HEK293 (cell line): ENCODE results near the gene IGIP.

Experiments
- FEZF1 ChIP-seq: fragments of 450-650 bp; formaldehyde crosslinking; IDR thresholded peaks from 2 replicates; pipeline ENCODE4 v1.5.1; 2016; ENCODE audit warnings: missing biosample characterization, missing genetic modification characterization
- GFI1B ChIP-seq: fragments of 450-650 bp; formaldehyde crosslinking; IDR thresholded peaks from 2 replicates; pipeline ENCODE4 v1.5.1; 2016; ENCODE audit warnings: missing biosample characterization, missing genetic modification characterization
- GLIS2 ChIP-seq: fragments of 450-650 bp; formaldehyde crosslinking; IDR thresholded peaks from 2 replicates; pipeline ENCODE4 v1.5.1; 2016; ENCODE audit warnings: missing biosample characterization, missing genetic modification characterization
- IKZF3 ChIP-seq: fragments of 450-650 bp; IDR thresholded peaks from 2 replicates; pipeline ENCODE4 v1.5.0; 2018; ENCODE audit warnings: missing biosample characterization, mild to moderate bottlenecking, missing genetic modification characterization, moderate library complexity
- KLF1 ChIP-seq: fragments of 450-650 bp; formaldehyde crosslinking; IDR thresholded peaks from 2 replicates; pipeline ENCODE4 v1.5.1; 2016; ENCODE audit warnings: missing biosample characterization, missing genetic modification characterization
- OVOL3 ChIP-seq: fragments of 450-650 bp; formaldehyde crosslinking; IDR thresholded peaks from 2 replicates; pipeline ENCODE4 v1.5.1; 2016; ENCODE audit warnings: missing biosample characterization, missing genetic modification characterization
- PRDM6 ChIP-seq: fragments of 450-650 bp; formaldehyde crosslinking; IDR thresholded peaks from 2 replicates; pipeline ENCODE4 v1.5.1; 2017; ENCODE audit warnings: missing biosample characterization, missing genetic modification characterization
- REST ChIP-seq: fragments of 450-650 bp; formaldehyde crosslinking; IDR thresholded peaks from 2 replicates; pipeline ENCODE4 v1.5.1; 2016; ENCODE audit warnings: missing biosample characterization, missing genetic modification characterization
- SP7 ChIP-seq: fragments of 450-650 bp; formaldehyde crosslinking; IDR thresholded peaks from 2 replicates; pipeline ENCODE4 v1.5.1; 2016; ENCODE audit warnings: missing biosample characterization, missing genetic modification characterization
- ZNF146 ChIP-seq: fragments of 450-650 bp; formaldehyde crosslinking; IDR thresholded peaks from 2 replicates; pipeline ENCODE4 v1.5.1; 2016; ENCODE audit warnings: missing biosample characterization, missing genetic modification characterization
- ZNF169 ChIP-seq: fragments of 450-650 bp; formaldehyde crosslinking; IDR thresholded peaks from 2 replicates; pipeline ENCODE4 v1.5.1; 2016; ENCODE audit warnings: missing biosample characterization, missing genetic modification characterization
- ZNF184 ChIP-seq: fragments of 450-650 bp; IDR thresholded peaks from 2 replicates; pipeline ENCODE4 v1.5.1; 2018; ENCODE audit warnings: missing biosample characterization, mild to moderate bottlenecking, missing genetic modification characterization
- ZNF202 ChIP-seq: fragments of 450-650 bp; formaldehyde crosslinking; IDR thresholded peaks from 2 replicates; pipeline ENCODE4 v1.5.1; 2016; ENCODE audit warnings: missing biosample characterization, missing genetic modification characterization, borderline replicate concordance
- ZNF221 ChIP-seq: fragments of 450-650 bp; formaldehyde crosslinking; IDR thresholded peaks from 2 replicates; pipeline ENCODE4 v1.5.1; 2017; ENCODE audit warnings: missing biosample characterization, missing genetic modification characterization, borderline replicate concordance
- ZNF23 ChIP-seq: fragments of 450-650 bp; formaldehyde crosslinking; IDR thresholded peaks from 2 replicates; pipeline ENCODE4 v1.5.1; 2016; ENCODE audit warnings: missing biosample characterization, missing genetic modification characterization, borderline replicate concordance
- ZNF26 ChIP-seq: fragments of 450-650 bp; formaldehyde crosslinking; IDR thresholded peaks from 2 replicates; pipeline ENCODE4 v1.5.1; 2016; ENCODE audit warnings: missing biosample characterization, missing genetic modification characterization
- ZNF391 ChIP-seq: fragments of 450-650 bp; formaldehyde crosslinking; IDR thresholded peaks from 2 replicates; pipeline ENCODE4 v1.5.1; 2016; ENCODE audit warnings: low read depth, missing biosample characterization, missing genetic modification characterization, borderline replicate concordance
- ZNF701 ChIP-seq: fragments of 450-650 bp; formaldehyde crosslinking; IDR thresholded peaks from 2 replicates; pipeline ENCODE4 v1.5.1; 2016; ENCODE audit warnings: missing biosample characterization, missing genetic modification characterization
- ZNF768 ChIP-seq: fragments of 450-650 bp; formaldehyde crosslinking; IDR thresholded peaks from 2 replicates; pipeline ENCODE4 v1.5.1; 2018; ENCODE audit warnings: missing biosample characterization, mild to moderate bottlenecking, missing genetic modification characterization
- ZSCAN5A ChIP-seq: fragments of 450-650 bp; formaldehyde crosslinking; IDR thresholded peaks from 2 replicates; pipeline ENCODE4 v1.5.1; 2016; ENCODE audit warnings: missing biosample characterization, missing genetic modification characterization
- TF ChIP-seq, protein P1 (sequence below): fragments of 450-650 bp; formaldehyde crosslinking; IDR thresholded peaks from 2 replicates; pipeline ENCODE4 v1.5.0; 2017; ENCODE audit warnings: missing biosample characterization, missing genetic modification characterization, borderline replicate concordance
- TF ChIP-seq, protein P2 (sequence below): fragments of 450-650 bp; formaldehyde crosslinking; IDR thresholded peaks from 2 replicates; pipeline ENCODE4 v1.5.1; 2016; ENCODE audit warnings: missing biosample characterization, missing genetic modification characterization
- TF ChIP-seq, protein P3 (sequence below): fragments of 450-650 bp; formaldehyde crosslinking; IDR thresholded peaks from 2 replicates; pipeline ENCODE4 v1.5.1; 2016; ENCODE audit warnings: missing biosample characterization, missing genetic modification characterization, low read depth
- TF ChIP-seq, protein P4 (sequence below): fragments of 450-650 bp; IDR thresholded peaks from 2 replicates; pipeline ENCODE4 v1.5.1; 2018; ENCODE audit warnings: missing biosample characterization, missing genetic modification characterization

IGIP gene

DNA sequence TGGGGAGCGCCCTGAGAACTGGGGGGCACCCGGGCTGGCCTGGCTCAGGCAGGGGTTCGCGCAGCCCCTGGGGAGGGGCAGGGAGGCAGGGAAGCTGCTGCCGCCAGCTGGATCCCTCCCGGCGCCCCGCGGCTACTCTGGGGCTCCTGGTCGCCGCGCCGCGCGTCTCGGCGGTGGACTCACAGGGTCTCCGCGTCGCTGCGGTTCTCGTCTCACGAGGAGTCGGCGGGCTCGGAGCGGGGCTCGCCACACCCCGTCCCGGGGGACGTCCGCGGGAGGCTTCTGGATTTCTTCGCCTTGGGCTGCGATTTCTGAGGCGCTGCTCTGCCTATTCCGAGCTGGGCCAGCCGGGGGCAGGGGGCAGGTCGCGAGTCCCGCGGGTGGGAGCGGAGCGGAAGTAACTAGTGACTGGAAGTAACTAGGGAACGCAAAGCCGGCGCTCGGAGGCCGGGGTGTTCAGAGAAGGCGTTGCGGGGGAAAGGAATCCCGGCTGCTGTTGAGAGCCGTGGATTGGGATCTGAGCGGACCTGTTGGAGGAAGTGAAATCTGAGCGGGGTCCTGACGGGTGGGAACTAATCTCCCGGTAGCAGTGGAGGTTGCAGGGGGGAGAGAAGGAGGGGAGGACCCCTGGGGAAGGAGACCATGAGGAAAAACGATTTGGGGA lies 49.8 kb downstream of the IGIP start (continued):
- TF ChIP-seq ZNF26 (tag by site-specific recombination) (no peak), GFI1B (tag by site-specific recombination) (no peak), GLIS2 (tag by site-specific recombination) (peak; percentile 91), SP7 (no peak), ZNF701 (tag by site-specific recombination) (no peak), ZNF184 (tag by site-specific recombination) (no peak), ZNF169 (tag by site-specific recombination) (no peak), ZNF202 (tag by site-specific recombination) (no peak), REST (tag by site-specific recombination) (0 out of 2 replicates have a peak, but pooled peaks have one; percentile 18), ZNF221 (tag by site-specific recombination) (no peak), ZNF23 (tag by site-specific recombination) (no peak), PRDM6 (tag by site-specific recombination) (no peak), OVOL3 (tag by site-specific recombination) (no peak), FEZF1 (no peak), ZNF768 (tag by site-specific recombination) (peak; percentile 31; the same call in 1 of the 2 replicates), ZSCAN5A (tag by site-specific recombination) (0 out of 2 replicates have a peak, but pooled peaks have one; percentile 24), ZNF146 (tag by site-specific recombination) (no peak; the same call in 1 of the 2 replicates), IKZF3 (tag by site-specific recombination) (peak; percentile 75), ZNF391 (tag by site-specific recombination) (no peak), KLF1 (tag by site-specific recombination) (no peak; the same call in 1 of the 2 replicates)
- TF ChIP-seq, protein P1, sequence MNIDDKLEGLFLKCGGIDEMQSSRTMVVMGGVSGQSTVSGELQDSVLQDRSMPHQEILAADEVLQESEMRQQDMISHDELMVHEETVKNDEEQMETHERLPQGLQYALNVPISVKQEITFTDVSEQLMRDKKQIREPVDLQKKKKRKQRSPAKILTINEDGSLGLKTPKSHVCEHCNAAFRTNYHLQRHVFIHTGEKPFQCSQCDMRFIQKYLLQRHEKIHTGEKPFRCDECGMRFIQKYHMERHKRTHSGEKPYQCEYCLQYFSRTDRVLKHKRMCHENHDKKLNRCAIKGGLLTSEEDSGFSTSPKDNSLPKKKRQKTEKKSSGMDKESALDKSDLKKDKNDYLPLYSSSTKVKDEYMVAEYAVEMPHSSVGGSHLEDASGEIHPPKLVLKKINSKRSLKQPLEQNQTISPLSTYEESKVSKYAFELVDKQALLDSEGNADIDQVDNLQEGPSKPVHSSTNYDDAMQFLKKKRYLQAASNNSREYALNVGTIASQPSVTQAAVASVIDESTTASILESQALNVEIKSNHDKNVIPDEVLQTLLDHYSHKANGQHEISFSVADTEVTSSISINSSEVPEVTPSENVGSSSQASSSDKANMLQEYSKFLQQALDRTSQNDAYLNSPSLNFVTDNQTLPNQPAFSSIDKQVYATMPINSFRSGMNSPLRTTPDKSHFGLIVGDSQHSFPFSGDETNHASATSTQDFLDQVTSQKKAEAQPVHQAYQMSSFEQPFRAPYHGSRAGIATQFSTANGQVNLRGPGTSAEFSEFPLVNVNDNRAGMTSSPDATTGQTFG (tag by site-specific recombination): no peak
- TF ChIP-seq, protein P2, sequence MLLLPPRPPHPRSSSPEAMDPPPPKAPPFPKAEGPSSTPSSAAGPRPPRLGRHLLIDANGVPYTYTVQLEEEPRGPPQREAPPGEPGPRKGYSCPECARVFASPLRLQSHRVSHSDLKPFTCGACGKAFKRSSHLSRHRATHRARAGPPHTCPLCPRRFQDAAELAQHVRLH (tag by site-specific recombination): no peak
- TF ChIP-seq, protein P3, sequence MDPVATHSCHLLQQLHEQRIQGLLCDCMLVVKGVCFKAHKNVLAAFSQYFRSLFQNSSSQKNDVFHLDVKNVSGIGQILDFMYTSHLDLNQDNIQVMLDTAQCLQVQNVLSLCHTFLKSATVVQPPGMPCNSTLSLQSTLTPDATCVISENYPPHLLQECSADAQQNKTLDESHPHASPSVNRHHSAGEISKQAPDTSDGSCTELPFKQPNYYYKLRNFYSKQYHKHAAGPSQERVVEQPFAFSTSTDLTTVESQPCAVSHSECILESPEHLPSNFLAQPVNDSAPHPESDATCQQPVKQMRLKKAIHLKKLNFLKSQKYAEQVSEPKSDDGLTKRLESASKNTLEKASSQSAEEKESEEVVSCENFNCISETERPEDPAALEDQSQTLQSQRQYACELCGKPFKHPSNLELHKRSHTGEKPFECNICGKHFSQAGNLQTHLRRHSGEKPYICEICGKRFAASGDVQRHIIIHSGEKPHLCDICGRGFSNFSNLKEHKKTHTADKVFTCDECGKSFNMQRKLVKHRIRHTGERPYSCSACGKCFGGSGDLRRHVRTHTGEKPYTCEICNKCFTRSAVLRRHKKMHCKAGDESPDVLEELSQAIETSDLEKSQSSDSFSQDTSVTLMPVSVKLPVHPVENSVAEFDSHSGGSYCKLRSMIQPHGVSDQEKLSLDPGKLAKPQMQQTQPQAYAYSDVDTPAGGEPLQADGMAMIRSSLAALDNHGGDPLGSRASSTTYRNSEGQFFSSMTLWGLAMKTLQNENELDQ (tag by site-specific recombination): no peak
- TF ChIP-seq, protein P4, sequence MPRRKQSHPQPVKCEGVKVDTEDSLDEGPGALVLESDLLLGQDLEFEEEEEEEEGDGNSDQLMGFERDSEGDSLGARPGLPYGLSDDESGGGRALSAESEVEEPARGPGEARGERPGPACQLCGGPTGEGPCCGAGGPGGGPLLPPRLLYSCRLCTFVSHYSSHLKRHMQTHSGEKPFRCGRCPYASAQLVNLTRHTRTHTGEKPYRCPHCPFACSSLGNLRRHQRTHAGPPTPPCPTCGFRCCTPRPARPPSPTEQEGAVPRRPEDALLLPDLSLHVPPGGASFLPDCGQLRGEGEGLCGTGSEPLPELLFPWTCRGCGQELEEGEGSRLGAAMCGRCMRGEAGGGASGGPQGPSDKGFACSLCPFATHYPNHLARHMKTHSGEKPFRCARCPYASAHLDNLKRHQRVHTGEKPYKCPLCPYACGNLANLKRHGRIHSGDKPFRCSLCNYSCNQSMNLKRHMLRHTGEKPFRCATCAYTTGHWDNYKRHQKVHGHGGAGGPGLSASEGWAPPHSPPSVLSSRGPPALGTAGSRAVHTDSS (tag by site-specific recombination): no peak
